NCI-H1694 treated with DMSO at 0.1 percent for 48 hours (cell line): Measurements from ENCODE around the gene OR4D1.
"Not testable (repeated sequence)": the region's sequence is repeated elsewhere in the genome, so short reads cannot be mapped to it uniquely, and the experiment has no call there.

Source experiments
- DNase-seq: peaks from one replicate; lab custom pipeline; 2025; lab: John Stamatoyannopoulos, UW

OR4D1 gene

DNA sequence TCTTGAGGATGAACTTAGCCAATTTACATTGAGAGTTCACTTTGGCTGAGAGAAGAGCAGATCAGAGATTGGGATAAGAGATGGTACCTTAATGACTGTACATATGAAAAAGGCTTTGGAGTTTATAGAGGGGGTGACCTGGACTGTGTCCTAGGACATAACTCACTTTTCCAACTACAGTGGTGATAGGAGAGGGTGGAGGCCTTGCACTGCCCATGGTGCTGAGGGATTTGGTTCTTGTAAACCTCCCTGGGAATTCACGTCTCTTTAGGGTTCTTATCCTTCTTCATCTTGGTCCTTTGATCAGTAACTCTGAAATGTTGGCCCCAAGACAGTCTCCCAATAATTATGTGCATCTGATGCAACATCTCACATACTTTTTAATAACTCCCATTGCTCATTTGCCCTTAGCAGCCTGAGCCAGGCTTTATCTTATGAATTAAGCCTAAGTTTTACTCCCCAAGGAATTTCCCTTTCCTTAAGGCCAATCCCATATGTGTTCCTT is at the start of gene OR4D1:
Gene OR4D1 (plus strand): TSS at position 455 of the 505 bp plus-strand sequence. CDS start 6,770 bp downstream, outside the sequence.
- no peak for DNase-seq

DNA sequence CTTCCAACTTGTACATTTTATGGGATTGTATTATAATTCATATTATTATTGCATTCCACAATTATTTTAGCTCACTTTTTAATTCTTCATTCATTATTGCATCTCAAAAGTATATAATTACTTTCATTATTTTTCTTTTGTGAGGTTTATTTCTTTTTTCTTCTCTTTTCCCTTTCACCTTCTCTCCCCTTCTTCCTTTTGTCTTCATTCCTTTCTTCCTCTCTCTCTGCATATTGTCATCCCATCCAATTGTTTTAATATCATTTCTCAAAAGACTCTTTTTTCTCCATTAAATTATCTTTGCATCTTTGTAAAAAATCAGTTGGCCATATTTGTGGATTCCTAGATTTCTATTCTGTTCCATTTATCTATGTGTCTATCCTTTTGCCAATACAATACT is 47.7 kb upstream of the OR4D1 start:
- no peak for DNase-seq

DNA sequence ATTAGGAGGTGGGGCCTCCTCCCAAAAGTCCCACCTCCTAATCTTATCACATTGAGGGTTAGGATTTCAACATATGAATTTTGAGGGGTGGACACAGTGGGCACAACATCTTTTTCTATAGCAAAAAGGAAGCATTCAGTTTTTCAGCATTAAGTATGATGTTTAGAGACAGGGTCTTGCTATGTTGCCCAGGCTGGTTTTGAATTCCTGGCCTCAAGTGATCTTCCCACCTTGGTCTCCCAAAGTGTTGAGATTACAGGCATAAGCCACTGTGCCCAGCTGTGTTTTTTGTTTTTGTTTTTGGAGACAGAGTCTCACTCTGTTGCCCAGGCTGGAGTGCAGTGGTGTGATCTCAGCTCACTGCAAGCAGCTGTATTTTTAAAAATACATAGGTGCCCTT is 46.3 kb upstream of the OR4D1 start:
- DNase-seq = not testable (repeated sequence)

DNA sequence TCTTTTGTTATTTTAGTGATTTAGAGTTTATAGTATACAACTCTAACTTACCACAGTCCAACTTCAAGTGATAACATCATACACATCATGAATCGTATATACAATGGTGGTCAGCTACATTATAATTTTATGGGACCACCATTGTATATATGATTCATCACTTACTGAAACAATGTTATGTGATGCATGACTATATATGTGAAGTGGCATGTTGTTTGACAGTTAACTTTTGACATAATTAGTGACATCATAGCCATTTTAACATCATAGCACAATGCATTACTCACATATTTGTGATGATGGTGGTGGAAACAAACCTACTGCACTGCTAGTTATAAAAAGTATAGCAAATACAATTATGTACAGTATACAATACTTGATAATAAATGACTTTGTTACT is 43.1 kb upstream of the OR4D1 start:
- no peak for DNase-seq

DNA sequence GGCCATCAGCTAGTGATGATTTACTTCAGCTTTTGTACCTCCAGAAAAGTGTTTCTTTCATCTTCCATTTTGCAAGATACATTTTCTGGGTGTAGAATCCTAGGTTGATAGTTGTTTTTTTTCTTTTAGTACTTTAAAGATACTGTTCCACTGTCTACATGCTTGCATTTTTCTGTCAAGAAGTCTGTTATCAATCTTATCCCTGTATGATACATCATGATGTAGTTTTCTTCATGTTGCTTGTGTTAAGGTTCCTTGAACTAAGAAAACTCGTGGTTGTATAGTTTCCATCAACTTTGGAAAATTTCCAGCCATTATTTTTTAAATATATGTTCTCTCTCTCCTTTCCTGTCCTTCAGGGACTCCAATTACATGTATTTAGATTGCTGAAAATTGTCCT is 40.9 kb upstream of the OR4D1 start:
- no peak for DNase-seq

DNA sequence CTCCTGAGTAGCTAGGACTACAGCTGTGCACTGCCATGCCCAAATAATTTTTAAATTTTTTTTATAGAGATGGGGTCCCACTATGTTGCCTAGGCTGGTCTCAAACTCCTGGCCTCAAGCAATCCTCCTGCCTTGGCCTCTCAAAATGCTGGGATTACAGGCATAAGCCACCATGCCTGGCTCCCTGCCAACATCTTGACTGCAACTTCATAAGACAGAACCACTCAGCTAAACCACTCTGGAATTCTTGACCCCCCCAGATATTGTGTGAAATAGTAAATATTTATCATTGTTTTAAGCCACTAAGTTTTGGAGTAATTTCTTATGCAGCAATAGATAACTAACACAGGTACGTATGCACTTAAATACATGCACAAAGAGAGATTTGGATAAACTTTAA is 39.0 kb upstream of the OR4D1 start:
- no peak for DNase-seq

DNA sequence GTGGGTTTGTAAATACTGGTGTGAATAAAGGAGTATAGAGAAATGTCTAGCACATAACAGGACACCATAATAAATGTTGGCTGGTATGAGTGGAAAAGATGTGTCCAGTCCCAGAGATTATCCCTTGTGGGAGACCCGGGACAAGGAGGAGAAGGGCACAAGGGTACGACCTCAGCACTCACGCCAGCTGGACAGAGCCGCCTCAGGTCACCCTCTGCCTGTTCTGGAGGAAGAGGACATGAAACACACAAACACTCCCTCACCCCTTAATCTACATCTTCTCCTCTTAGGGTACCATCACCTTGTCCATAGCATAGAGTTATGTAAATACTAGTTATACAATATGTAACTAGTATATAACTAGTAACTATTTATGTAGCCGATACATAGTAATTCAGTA is 38.2 kb upstream of the OR4D1 start:
- DNase-seq = no peak

DNA sequence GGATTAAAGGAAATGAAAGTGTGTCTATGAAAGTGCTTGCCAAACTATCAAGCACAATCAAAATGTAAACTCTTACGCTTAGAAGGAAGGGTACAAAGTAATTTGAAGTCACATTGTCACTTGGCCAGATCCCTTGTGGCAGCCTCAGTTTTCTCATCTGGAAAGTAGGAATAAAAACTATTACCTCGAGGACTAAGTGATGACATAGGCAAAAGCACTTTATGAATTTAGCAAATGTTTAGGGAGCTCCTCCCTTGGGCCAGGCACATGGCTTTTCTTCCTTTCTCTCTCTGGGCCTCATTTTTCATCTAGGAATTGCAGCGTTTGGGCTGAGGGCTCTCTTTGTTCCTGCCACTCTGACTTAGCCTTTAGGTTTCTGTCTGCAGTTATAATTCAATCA is 36.5 kb upstream of the OR4D1 start:
- no peak for DNase-seq

DNA sequence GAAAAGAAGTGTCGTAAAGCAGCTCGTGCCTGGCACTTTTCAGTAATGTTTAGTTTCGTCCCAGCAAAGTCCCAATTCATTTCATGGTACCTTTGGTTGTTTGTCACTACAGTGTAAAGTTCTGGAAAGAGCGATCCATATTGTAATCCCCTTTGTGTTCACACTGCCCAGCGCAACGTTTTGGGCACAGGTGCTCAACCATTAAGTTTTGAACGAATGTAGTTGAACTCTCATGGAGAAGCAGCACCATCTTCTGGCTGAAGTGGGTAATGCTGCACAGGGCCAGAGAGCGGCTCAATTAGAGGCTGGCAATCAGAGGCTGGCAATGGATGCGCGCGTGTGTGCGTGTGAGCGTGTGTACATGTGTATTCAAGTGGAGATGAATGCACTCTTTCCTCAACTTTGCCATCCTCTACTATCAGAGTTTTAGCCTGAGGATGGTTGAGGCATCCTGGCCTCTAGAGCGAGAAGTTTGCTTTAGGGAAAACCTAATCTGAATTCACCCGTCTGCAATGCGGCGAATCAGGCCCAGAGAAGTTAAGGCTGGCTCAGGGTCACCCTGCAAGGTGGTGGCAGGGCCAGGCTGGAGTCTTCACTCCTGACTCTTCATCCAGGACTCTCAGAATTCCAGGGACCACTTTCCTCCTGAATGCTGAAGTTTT is 35.1 kb upstream of the OR4D1 start:
- peak; percentile 71 for DNase-seq

DNA sequence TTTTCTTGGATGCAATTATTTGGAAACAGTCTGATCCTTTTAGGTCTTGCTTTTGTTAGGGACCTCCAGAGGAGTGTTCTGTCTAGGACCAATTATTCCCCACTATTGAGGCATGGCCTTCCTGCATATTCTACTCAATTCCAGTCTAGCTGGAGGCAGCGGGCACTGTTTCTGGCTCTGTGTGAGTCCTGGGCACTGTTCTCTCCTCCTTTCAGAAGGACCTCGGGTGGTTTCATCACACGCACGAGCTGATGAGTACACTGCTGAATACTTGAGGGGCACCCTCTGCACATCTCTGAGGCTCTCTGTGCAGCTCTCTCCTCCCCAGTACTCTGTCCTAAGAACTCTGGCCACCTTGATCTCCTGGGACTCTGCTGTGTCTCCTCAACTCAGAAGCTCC is 34.2 kb upstream of the OR4D1 start:
- no peak for DNase-seq

DNA sequence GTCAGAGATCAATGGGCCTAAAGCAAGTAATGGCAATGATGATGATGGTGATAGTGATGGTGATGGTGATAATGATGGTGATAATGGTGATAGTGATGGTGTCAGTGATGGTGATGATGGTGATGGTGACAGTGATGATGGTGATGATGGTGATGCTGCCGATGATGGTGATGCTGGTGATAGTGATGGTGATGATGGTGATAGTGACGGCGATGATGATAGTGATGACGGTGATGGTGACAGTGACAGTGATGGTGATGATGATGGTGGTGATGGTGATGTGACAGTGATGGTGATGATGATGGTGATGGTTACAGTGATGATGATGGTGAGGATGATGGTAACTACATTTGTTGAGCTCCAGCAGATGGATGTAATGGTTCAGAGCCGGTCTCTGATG is 30.8 kb upstream of the OR4D1 start:
- DNase-seq = no peak

DNA sequence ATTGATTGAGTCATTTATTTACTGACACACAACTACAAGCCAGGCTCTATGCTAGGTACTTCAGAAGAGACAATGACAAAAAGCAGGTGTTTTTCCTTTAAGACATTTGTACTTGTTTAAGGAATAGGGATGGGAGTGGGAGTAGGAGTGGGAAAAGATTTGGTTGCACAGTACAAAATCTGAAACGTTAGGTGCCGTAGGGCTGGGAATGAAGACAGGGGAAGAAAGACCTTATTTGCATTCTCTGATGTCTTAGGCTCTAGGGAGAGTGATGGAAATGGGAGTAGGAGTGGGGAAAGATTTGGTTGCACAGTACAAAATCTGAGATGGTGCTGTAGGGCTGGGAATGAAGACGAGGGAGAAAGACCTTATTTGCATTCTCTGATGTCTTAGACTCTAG is 28.7 kb upstream of the OR4D1 start:
- no peak for DNase-seq

DNA sequence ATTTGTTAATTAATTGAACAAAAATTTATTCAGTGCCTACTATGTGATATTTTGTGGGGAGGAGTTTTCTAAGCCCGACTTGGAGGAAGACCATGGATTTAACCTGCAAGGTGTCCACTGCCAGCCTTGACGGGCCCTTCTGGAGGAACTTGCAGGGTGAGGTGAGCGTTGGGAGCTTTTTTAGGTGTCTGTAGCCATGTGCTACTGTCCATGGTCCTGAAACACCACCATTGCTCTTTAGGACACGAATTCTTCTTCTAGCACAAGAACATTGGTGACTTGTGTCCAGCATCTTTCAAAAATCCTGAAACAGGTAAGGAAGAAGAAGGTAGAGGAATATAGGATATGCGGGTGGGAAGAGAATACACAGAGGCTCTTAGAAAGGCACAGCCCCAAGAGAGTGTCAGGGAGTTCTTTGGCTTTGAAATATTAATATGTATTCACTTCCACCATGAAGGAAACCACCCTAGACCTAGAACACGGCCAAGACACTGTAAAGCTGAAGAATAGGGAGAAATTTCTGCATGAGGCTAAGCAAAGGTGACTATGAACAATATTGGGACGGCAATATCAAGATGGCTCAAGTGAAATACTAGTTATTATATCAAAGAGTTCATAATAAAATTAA is 27.9 kb upstream of the OR4D1 start:
- no peak for DNase-seq

DNA sequence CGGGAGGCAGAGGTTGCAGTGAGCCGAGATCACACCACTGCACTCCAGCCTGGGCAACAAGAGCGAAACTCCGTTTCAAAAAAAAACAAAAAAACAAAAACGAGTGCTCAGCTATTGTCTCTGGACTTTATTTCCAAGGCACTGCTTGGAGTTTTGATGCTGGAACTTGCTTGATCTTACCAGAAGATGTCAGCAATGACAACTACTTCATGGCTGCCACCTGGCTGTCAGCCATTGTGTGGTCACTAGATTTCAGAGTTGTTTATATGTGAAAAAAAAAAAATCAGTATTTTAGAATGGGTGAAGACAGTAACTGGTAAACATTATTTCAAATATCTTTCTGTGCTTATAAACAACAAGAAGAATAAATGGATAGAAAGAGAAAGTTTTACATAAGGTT is 26.3 kb upstream of the OR4D1 start:
- DNase-seq = peak; percentile 32

DNA sequence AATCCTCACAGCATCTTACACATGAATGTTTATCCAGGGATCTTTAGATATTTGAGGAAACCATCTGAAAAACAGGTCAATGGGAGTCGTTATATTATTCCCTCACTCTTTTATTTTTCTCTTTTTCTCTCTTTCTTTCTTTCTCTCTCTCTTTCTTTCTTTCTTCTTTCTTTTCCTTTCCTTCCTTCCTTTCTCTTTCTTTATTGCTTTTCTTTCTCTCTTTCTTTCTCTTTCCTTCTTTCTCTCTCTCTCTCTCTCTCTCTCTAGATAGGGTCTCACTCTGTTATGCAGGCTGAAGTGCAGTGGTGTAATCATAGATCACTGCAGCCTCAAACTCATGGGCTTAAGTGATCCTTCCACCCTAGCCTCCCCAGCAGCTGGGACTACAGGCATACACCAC is 20.3 kb upstream of the OR4D1 start:
- no peak for DNase-seq

DNA sequence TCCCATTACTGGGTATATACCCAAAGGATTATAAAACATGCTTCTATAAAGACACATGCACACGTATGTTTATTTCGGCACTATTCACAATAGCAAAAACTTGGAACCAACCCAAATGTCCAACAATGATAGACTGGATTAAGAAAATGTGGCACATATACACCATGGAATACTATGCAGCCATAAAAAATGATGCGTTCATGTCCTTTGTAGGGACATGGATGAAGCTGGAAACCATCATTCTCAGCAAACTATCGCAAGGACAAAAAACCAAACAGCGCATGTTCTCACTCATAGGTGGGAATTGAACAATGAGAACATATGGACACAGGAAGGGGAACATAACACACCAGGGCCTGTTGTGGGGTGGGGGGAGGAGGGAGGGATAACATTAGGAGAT is 15.5 kb upstream of the OR4D1 start:
- DNase-seq = not testable (repeated sequence)

DNA sequence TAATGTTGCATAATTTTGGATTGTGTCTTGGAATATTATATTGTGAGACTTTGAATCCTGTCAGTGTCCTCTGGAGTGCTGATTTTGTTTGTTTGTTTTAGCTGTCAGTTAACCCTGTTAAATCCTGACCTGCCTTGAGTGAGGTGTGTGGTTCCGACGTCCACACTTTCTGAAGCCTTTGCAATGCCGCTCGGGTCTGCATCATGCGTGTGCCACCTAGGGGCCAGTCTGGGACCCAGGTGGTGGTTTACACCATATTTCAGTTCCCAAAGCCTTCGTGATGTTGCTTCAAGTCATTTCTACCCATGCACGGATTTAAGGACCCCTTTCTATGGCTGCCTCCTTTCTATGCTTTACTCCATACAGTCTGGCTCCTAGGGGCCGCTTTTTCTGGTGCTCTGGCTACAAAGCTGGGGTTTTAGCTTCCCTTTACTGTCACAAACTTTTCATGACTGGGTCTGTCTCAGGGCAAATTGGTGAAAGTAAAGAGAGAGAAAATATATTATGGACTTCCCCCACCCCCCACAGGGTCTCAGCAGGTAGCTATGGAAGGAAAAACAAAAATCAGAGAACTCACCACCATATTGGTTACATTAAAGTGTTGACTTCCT is 11.4 kb upstream of the OR4D1 start:
- no peak for DNase-seq

DNA sequence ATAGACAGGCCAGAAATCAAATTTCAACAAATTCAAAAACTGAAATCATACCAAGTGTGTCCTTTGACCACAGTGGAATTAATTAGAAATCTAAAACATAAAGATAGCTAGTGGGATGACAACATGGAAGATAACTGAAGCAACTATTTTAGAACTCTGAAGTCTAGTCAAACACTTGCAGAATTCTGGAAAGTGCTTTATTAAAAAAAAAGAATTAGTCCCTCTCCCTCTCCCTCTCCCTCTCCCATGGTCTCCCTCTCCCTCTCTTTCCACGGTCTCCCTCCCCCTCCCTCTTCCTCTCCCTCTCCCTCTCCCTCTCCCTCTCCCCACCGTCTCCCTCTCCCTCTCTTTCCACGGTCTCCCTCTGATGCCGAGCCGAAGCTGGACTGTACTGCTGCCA is 6.7 kb upstream of the OR4D1 start:
- no peak for DNase-seq

DNA sequence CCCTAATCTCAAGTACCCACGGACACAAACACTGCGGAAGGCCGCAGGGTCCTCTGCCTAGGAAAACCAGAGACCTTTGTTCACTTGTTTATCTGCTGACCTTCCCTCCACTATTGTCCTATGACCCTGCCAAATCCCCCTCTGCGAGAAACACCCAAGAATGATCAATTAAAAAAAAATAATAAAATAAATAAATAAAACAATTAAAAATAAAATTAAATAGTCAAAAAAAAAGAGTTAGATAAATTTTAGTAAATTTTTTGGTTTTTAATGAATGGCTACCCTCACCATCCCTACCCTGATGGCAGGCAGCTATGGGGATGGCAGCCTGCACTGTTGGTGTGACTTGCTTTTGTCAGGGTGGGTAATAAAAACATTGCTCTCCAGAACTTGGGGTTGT is 4.8 kb upstream of the OR4D1 start:
- DNase-seq = not testable (repeated sequence)

DNA sequence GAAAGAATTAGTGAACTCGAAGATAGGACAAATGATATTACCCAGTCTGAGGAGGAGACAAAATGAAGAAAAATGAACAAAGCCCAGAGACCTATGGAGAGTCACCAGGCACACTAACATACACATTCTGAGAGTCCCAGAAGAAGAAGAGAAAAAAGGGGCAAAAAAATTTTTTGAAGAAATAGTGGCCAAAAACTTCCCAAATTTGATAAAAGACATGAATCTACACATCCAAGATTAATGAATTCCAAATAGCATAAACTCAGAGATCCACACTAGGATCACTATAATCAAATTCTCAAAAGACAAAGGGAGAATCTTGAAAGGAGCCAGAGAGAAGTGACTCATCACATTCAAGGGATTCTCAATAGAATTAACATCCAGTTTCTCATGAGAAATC is 3.4 kb upstream of the OR4D1 start:
- no peak for DNase-seq

DNA sequence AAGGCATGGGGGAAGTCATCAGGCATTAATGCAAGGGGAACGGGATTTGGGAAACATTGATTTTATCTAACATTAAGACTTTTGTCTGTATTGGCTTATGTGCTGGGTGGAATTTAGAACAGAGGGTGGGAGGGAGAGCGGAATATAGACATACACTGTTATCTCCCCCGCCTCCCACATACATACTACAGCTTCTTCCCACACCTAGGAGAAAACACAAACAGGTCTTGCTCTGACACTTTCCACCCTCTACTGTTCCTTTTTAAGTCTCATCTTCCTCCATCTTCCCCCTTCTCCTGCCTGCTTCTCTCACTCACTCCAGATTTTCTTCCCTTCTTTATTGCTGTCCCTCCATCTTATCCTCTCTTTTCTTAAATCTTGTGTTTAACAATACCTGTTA is 425 bp downstream of the OR4D1 start:
- no peak for DNase-seq

DNA sequence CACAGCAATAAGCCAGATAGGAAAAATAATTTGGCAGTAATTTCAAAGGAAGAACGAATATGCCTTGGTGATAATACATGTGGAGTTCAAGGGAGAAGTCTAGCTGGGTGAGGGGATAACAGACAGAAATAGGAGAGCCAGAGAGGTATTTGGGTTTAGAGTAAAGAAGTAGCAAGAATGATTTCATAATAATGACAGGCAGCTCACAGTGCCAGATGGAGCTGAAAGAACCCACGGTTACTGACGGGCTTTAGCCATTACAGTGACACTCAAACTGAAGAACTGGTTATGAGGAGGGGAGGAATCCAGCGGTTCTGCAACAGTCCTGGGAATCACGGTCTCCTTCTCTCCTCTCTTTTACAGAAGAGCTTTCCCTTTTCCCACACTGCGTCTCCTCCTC is 2.2 kb downstream of the OR4D1 start:
- DNase-seq = no peak

DNA sequence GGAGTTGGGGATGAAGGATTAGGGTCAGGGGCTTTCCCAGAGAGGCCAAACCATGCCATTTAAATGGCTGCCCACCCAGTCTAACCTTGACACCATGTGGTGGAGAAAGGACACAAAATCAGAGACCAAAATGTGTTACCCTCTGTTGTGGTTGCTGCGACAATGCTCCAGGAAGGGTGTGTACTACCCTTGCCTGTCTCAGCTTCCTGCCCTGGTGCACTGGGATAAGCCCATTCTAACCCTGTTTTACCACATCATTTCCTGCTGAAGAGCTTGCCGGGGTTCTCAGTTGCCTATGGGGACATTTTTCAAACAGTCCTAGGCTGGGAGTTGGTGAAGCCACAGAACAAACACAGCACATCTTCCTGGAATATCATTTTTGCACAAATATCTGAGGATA is 4.9 kb downstream of the OR4D1 start:
- DNase-seq = no peak

DNA sequence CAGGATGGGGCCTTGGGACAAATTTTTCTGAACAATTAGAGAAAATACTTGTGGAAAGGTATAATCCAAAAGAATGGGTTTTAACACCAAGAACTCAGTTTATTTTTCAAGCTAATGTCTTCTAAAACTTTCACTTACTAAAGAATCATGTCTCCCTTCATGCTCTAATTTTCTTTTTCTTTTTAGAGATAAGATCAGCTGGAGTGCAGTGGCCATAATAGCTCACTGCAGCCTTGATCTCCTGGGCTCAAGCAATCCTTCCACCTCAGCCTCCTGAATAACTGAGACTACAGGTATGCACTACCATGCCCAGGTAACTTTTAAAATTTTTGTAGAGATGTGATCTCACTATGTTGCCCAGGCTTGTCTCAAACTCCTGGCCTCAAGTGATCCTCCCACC is 5.5 kb downstream of the OR4D1 start:
- no peak for DNase-seq
